ENCODE data around the gene TMX4.
"Not testable (repeated sequence)": the region's sequence is repeated elsewhere in the genome, so short reads cannot be mapped to it uniquely, and the experiment has no call there.

DNA sequence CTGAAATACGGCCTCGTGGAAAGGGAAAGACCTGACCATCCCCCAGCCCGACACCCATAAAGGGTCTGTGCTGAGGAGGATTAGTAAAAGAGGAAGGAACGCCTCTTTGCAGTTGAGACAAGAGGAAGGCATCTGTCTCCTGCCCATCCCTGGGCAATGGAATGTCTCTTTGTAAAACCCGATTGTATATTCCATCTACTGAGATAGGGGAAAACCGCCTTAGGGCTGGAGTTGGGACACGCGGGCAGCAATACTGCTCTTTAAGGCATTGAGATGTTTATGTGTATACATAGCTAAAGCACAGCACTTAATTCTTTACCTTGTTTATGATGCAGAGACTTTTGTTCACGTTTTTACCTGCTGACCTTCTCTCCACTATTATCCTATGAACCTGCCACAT lies 63.0 kb downstream of the TMX4 start:
- TF ChIP-seq EZH2 (IDR thresholded peaks at IDR 0.05); POLR2AphosphoS5 (IDR thresholded peaks at IDR 0.05; ENCODE audit: borderline replicate concordance, low read depth, low read length): not testable (repeated sequence)
